GM23248 (cell line): ENCODE results near the gene CLTB. TPM values are rescaled to one million over a fixed set of nuclear protein-coding genes. Genes with fewer than 3 reads are reported as not detected.

Source experiments
- DNase-seq: peaks from one replicate; pipeline ENCODE4 v3.0.0-alpha.2; 2015
- H2AFZ ChIP-seq: fragments of 200-600 bp; sonication (generic); 2 replicates; pipeline ENCODE4 v1.6.1; 2016; ENCODE audit warnings: antibody characterized with exemption
- H3F3A ChIP-seq: fragments of 200-600 bp; sonication (generic); 2 replicates; pipeline ENCODE4 v1.6.1; 2016; ENCODE audit warnings: mild to moderate bottlenecking, antibody characterized with exemption, mixed run types; ENCODE audit not compliant: insufficient read depth
- H3K27ac ChIP-seq: fragments of 200-600 bp; sonication (generic); 2 replicates; pipeline ENCODE4 v1.5.1; 2016; ENCODE audit warnings: mild to moderate bottlenecking
- H3K27me3 ChIP-seq: fragments of 200-600 bp; sonication (generic); replicated peaks from 2 replicates; pipeline ENCODE4 v1.6.1; 2016; ENCODE audit warnings: mild to moderate bottlenecking; ENCODE audit not compliant: insufficient read depth
- H3K36me3 ChIP-seq: fragments of 200-600 bp; sonication (generic); 2 replicates; pipeline ENCODE4 v1.6.1; 2016; ENCODE audit warnings: low read depth, mild to moderate bottlenecking
- H3K4me1 ChIP-seq: fragments of 200-600 bp; sonication (generic); 2 replicates; pipeline ENCODE4 v1.6.1; 2016; ENCODE audit warnings: mild to moderate bottlenecking; ENCODE audit not compliant: insufficient read depth
- H3K4me2 ChIP-seq: fragments of 200-600 bp; sonication (generic); one replicate; pipeline ENCODE4 v1.6.1; 2016; ENCODE audit warnings: mild to moderate bottlenecking; ENCODE audit not compliant: unreplicated experiment
- H3K4me3 ChIP-seq: fragments of 200-600 bp; sonication (generic); 2 replicates; pipeline ENCODE4 v1.5.1; 2016; ENCODE audit warnings: mild to moderate bottlenecking
- H3K79me2 ChIP-seq: fragments of 200-600 bp; sonication (generic); 2 replicates; pipeline ENCODE4 v1.6.1; 2016; ENCODE audit warnings: mild to moderate bottlenecking; ENCODE audit not compliant: insufficient read depth
- H3K9ac ChIP-seq: fragments of 200-600 bp; sonication (generic); 2 replicates; pipeline ENCODE4 v1.6.1; 2016; ENCODE audit warnings: mild to moderate bottlenecking
- H3K9me2 ChIP-seq: fragments of 200-600 bp; sonication (generic); 2 replicates; pipeline ENCODE4 v1.6.1; 2016; ENCODE audit warnings: mixed run types, mild to moderate bottlenecking, moderate library complexity; ENCODE audit not compliant: insufficient read depth
- H3K9me3 ChIP-seq: fragments of 200-600 bp; sonication (generic); one replicate; pipeline ENCODE4 v1.6.1; 2017; ENCODE audit warnings: low read depth
- H4K20me1 ChIP-seq: fragments of 200-600 bp; sonication (generic); 2 replicates; pipeline ENCODE4 v1.6.0; 2016; ENCODE audit not compliant: insufficient read depth
- EZH2 ChIP-seq: fragments of 200-600 bp; sonication (generic); IDR thresholded peaks from 2 replicates; pipeline ENCODE4 v1.6.1; 2018; ENCODE audit warnings: antibody characterized with exemption, mild to moderate bottlenecking; ENCODE audit not compliant: insufficient read depth, poor library complexity, severe bottlenecking
- EZH2phosphoT487 ChIP-seq: fragments of 200-600 bp; sonication (generic); IDR thresholded peaks from 2 replicates; pipeline ENCODE4 v1.6.1; 2018; ENCODE audit warnings: antibody characterized with exemption, moderate library complexity, mild to moderate bottlenecking, low read depth; ENCODE audit not compliant: insufficient read depth
- WGBS, 2 experiments: methylation state at CpG; one replicate each; pipeline ENCODE4 v1.1.6; 2015 to 2017; ENCODE audit warnings: low lambda C conversion rate in 2 of 2, low coverage in 1 of 2; ENCODE audit errors: missing lambda C conversion rate in 2 of 2; 5-methylcytosine and 5-hydroxymethylcytosine counted together
- in situ Hi-C: fragments of 300-500 bp; cut with MboI; formaldehyde crosslinking; loops from 2 replicates; pipeline ENCODE4 v1.15.0; 2020
- polyA plus RNA-seq: library from polyadenylated mRNA; unstranded; fragments of >200 nt; fragmentation: Nextera tagmentation; extraction: Ambion mirVana; gene quantifications from 2 replicates; pipeline ENCODE4 v1.2.1, GENCODE V29; 2016
- total RNA-seq: library from RNA; depleted of rRNA; stranded (reverse); fragments of >200 nt; shearing (Covaris generic); gene quantifications from 2 replicates; pipeline ENCODE4 v1.2.3, GENCODE V29; 2014

The CLTB gene
- total and polyA plus RNA-seq, 2 experiments from 2014 or later, result 128 to 130 TPM

- Histone ChIP-seq H3K9me3 (no peaks in the 10 kb centered on the region), H3K9ac (no peak overlapping the region), H3K4me1 (peaks cover 20% of the 10 kb centered on the region; the same call in 1 of the 2 replicates), H3K9me2 (no peaks in the 10 kb centered on the region), H3K36me3 (peaks cover 19% of the 10 kb centered on the region; the same call in 1 of the 2 replicates), H2AFZ (no peak overlapping the region), H3K27me3 (no peaks in the 10 kb centered on the region), H3K79me2 (peaks cover 49% of the 10 kb centered on the region), H3K4me2 (no peak overlapping the region), H3K4me3 (no peak overlapping the region), H3K27ac (no peak overlapping the region), H4K20me1 (no peaks in the 10 kb centered on the region), H3F3A (peaks cover 18% of the 10 kb centered on the region)
- DNase-seq, result no peak
- in situ Hi-C loops, result no loop called here
- WGBS, 2 experiments, result 80 to 86% methylated on average over 12 of the region's 12 CpGs
- TF ChIP-seq EZH2 (no peak), EZH2phosphoT487 (no peak)
Observed at GRCh38 chr5:176384991-176385390, 31.3 kb downstream of the CLTB start.

DNA sequence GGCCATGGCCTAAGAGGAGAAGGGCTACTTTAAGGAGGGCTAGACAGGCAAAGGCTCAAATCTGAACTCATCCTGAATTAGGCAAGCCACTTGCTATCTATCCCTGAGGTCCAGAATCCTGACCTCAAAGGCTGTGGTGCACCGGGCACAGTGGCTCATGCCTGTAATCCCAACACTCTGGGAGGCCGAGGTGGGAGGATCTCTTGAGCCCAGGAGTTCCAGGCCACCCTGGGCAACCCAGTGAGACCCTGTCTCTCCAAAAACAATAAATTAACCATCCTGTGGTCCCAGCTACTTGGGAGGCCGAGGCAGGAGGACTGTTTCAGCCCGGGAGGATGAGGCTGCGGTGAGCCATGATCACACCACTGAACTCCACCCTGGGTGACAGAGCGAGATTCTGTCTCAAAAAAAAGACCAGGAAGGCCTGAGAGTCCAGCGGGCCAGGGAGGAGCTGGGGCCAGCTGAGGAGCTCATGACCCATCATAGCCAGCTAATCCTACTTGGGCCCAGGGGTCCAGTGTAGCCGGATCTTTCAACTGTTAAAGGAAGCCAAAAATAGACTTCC is 31.9 kb downstream of the CLTB start:
- H4K20me1 ChIP-seq, result no peaks in the 10 kb centered on the region
- H3K9me2 ChIP-seq, result no peaks in the 10 kb centered on the region
- no peak overlapping the region for H3K4me3 ChIP-seq
- WGBS, 2 experiments, result 85 to 90% methylated on average over 8 of the region's 8 CpGs
- no peak for DNase-seq
- H3K9me3 ChIP-seq, result no peaks in the 10 kb centered on the region
- no peak overlapping the region for H2AFZ ChIP-seq
- TF ChIP-seq EZH2phosphoT487 (no peak), EZH2 (no peak)
- peaks cover 12% of the 10 kb centered on the region for H3F3A ChIP-seq
- no peak overlapping the region for H3K4me2 ChIP-seq
- peaks cover 15% of the 10 kb centered on the region; the same call in 1 of the 2 replicates for H3K4me1 ChIP-seq
- H3K9ac ChIP-seq, result no peak overlapping the region
- H3K79me2 ChIP-seq, result peaks cover 45% of the 10 kb centered on the region
- H3K27ac ChIP-seq, result no peak overlapping the region
- in situ Hi-C loops, result no loop called here
- no peaks in the 10 kb centered on the region for H3K27me3 ChIP-seq
- peaks cover 19% of the 10 kb centered on the region; the same call in 1 of the 2 replicates for H3K36me3 ChIP-seq

- Histone ChIP-seq H3K27ac (no peak overlapping the region), H4K20me1 (no peaks in the 10 kb centered on the region), H3K9me2 (no peaks in the 10 kb centered on the region), H3K27me3 (no peaks in the 10 kb centered on the region), H3K9me3 (no peaks in the 10 kb centered on the region), H3K36me3 (peaks cover 19% of the 10 kb centered on the region; the same call in 1 of the 2 replicates), H3K4me2 (no peak overlapping the region), H3K79me2 (peaks cover 45% of the 10 kb centered on the region), H3F3A (0 out of 2 replicates have a peak, but pooled peaks cover 11% of the 10 kb centered on the region), H3K9ac (no peak overlapping the region), H3K4me3 (no peak overlapping the region), H3K4me1 (peaks cover 15% of the 10 kb centered on the region; the same call in 1 of the 2 replicates), H2AFZ (no peak overlapping the region)
- in situ Hi-C loops, result no loop called here
- no peak for TF ChIP-seq EZH2
- no peak for TF ChIP-seq EZH2phosphoT487
- no peak for DNase-seq
- 76 to 83% methylated on average over 9 of the region's 9 CpGs for WGBS, 2 experiments
Observed at GRCh38 chr5:176383961-176384360, 32.4 kb downstream of the CLTB start.

DNA sequence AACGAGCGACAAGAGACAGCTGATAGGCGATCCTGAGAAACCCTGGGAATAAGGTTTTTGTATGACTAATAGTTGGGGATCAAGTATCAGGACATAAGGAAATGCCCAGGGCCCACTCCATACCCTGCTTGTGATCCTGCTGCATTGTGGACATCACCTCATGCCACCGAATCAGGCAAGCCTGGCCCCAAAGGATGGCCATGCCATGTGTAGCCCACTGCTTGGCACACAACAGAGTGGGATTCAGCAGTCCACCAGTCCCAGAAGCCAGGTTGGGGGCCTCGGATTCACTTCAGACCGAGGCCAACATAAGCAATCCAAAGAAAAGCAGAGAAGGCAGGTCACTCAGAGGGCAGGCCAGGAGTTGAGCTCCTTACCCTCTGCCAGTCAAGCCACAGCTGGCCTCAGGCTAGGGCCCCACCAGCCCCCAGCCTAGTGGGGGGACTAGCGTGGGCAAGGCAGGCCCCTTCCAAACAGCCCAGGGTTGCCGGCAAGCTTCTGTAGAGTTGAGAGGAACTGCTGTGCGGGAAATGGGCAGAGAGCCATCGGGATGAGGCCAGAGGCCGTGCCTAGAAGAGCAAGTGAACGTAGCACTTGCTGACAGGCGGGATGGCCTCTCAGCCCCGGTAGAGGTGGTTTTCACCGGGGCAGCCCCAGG is 33.0 kb downstream of the CLTB start:
- Histone ChIP-seq H4K20me1 (no peaks in the 10 kb centered on the region), H2AFZ (no peak overlapping the region), H3K9ac (no peak overlapping the region), H3K36me3 (peaks cover 19% of the 10 kb centered on the region; the same call in 1 of the 2 replicates), H3F3A (0 out of 2 replicates have a peak, but pooled peaks cover 11% of the 10 kb centered on the region), H3K9me3 (no peaks in the 10 kb centered on the region), H3K9me2 (no peaks in the 10 kb centered on the region), H3K79me2 (peaks cover 45% of the 10 kb centered on the region), H3K4me3 (no peak overlapping the region), H3K4me1 (peaks cover 15% of the 10 kb centered on the region; the same call in 1 of the 2 replicates), H3K27me3 (no peaks in the 10 kb centered on the region), H3K4me2 (no peak overlapping the region), H3K27ac (no peak overlapping the region)
- no peak for DNase-seq
- 88 to 89% methylated on average over 15 of the region's 15 CpGs for WGBS, 2 experiments
- in situ Hi-C loops, result no loop called here
- TF ChIP-seq EZH2phosphoT487, result no peak
- no peak for TF ChIP-seq EZH2
